Cardiac muscle cell (in vitro differentiated cells and primary cell): ENCODE results near the gene RALGPS1. TPM values are rescaled to one million over a fixed set of nuclear protein-coding genes. Genes with fewer than 3 reads are reported as not detected.

ENCODE experiments used
- DNase-seq, 2 donors: peaks; one replicate each; pipeline versions ENCODE4 v3.0.0 to v3.0.0-alpha.2; 2010 to 2017; ENCODE audit warnings: low read depth in 1 of 2, low spot score in 1 of 2
- H3K27ac ChIP-seq: fragments of 200-600 bp; sonication (generic); 2 replicates; pipeline ENCODE4 v1.5.1; 2016
- H3K27me3 ChIP-seq: fragments of 200-600 bp; sonication (generic); 2 replicates; pipeline ENCODE4 v1.6.0; 2016; ENCODE audit warnings: control low read depth
- H3K36me3 ChIP-seq: fragments of 200-600 bp; sonication (generic); 2 replicates; pipeline ENCODE4 v1.5.1; 2016; ENCODE audit warnings: control low read depth
- H3K4me1 ChIP-seq: fragments of 200-600 bp; sonication (generic); 2 replicates; pipeline ENCODE4 v1.8.1; 2017; ENCODE audit warnings: low read depth, mild to moderate bottlenecking, mixed run types
- H3K4me3 ChIP-seq: fragments of 200-600 bp; sonication (generic); 2 replicates; pipeline ENCODE4 v1.5.1; 2016; ENCODE audit warnings: mild to moderate bottlenecking
- H3K9me3 ChIP-seq: fragments of 200-600 bp; sonication (generic); 2 replicates; pipeline ENCODE4 v1.5.1; 2017; ENCODE audit warnings: low read depth, mild to moderate bottlenecking, control low read depth
- polyA plus RNA-seq: library from polyadenylated mRNA; unstranded; fragments of >200 nt; fragmentation: Nextera tagmentation; extraction: Ambion mirVana; gene quantifications from 2 replicates; pipeline ENCODE4 v1.2.1, GENCODE V29; 2016
- total RNA-seq: library from RNA; depleted of rRNA; stranded (reverse); fragments of >200 nt; gene quantifications from 2 replicates; pipeline ENCODE4 v1.2.3, GENCODE V29; 2016
- TF ChIP-seq, protein P1 (sequence below): IDR thresholded peaks from 2 replicates; pipeline ENCODE4 v1.5.1; 2012; ENCODE audit warnings: low read depth, mild to moderate bottlenecking, low read length

The RALGPS1 gene
- total and polyA plus RNA-seq, 2 experiments from 2014 or later: 14.1 to 16.1 TPM

DNA sequence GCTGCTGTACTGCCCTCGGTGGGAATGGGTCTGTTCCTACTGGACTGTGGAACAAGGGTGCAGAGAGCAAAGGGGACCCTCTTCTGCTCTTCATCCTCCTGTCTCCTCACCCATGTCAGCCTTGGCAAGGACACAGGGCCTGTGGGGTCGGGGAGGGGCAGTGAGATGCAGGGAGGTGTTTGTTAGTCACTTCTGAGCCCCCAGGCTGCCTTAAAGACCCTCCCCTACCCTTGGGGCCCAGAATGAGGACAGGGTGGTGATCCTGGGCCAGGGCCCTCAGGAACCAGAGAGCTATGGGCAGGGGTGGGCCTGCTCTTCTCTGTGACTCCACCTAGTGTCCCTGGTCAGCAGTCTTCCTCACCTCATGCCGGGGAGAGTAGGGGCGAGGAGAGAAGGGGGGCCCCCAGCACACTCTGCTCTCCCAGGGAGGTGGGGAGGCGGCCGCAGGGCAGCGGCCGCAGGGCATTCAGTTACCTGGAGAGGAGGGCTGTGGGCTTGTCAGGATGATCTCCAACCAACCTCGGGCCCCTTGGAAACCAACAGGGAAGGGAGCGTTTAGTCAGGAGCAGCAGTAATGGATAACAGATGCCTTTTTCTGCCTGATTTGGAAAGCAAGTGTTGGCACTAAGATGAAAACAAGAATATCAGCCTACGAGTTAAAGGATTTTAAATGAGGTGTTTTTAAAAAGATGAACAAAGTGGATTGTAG is 288.0 kb downstream of the RALGPS1 start:
- Histone ChIP-seq H3K4me1 (peaks cover 3% of the 10 kb centered on the region), H3K9me3 (no peaks in the 10 kb centered on the region), H3K4me3 (no peak overlapping the region), H3K36me3 (no peaks in the 10 kb centered on the region), H3K27me3 (no peaks in the 10 kb centered on the region), H3K27ac (no peak overlapping the region)
- TF ChIP-seq, protein P1, sequence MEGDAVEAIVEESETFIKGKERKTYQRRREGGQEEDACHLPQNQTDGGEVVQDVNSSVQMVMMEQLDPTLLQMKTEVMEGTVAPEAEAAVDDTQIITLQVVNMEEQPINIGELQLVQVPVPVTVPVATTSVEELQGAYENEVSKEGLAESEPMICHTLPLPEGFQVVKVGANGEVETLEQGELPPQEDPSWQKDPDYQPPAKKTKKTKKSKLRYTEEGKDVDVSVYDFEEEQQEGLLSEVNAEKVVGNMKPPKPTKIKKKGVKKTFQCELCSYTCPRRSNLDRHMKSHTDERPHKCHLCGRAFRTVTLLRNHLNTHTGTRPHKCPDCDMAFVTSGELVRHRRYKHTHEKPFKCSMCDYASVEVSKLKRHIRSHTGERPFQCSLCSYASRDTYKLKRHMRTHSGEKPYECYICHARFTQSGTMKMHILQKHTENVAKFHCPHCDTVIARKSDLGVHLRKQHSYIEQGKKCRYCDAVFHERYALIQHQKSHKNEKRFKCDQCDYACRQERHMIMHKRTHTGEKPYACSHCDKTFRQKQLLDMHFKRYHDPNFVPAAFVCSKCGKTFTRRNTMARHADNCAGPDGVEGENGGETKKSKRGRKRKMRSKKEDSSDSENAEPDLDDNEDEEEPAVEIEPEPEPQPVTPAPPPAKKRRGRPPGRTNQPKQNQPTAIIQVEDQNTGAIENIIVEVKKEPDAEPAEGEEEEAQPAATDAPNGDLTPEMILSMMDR: no peak
- DNase-seq: no peak

DNA sequence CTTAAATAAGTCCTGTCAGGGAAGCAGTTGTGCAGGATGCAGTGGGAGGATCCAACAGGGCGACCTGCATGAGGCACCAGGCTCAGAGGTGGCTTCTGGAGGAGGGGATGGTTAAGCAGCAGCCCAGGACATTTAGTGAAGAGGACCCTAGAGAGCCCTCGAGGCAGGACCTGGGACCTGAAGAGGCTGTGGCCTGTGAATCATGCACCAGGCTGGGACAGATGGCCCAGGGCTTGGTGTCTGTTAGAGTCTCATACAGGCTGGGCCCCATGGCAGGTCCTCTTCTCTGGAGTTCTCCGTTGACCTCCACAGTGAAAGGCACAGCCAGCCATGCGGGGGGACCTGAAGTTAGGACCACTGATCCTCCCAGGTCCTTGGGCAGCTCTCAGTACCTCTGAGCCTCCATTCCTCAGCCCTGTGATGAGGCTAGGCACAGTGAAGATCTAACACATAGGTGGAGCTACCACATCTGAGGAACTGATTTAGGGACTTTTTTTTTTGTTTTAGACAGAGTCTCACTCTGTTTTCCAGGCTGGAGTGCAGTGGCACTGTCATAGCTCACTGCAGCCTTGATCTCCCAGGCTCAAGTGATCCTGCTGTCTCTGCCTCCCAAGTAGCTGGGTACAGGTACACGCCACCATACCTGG is 289.2 kb downstream of the RALGPS1 start:
- H3K4me1 ChIP-seq: peaks cover 3% of the 10 kb centered on the region
- no peaks in the 10 kb centered on the region for H3K36me3 ChIP-seq
- no peaks in the 10 kb centered on the region for H3K27me3 ChIP-seq
- no peaks in the 10 kb centered on the region for H3K9me3 ChIP-seq
- H3K27ac ChIP-seq: no peak overlapping the region
- TF ChIP-seq, protein P1: no peak
- H3K4me3 ChIP-seq: no peak overlapping the region
- DNase-seq: no peak

- Histone ChIP-seq H3K4me1 (peaks cover 3% of the 10 kb centered on the region), H3K9me3 (no peaks in the 10 kb centered on the region), H3K27ac (no peak overlapping the region), H3K4me3 (no peak overlapping the region), H3K36me3 (no peaks in the 10 kb centered on the region), H3K27me3 (no peaks in the 10 kb centered on the region)
- TF ChIP-seq, protein P1: peak; percentile 28
- DNase-seq: peak in 1 of 2 donors; percentile 40
These were observed 290.3 kb downstream of the RALGPS1 start for GRCh38 chr9:127204771-127205470.

- no peak for DNase-seq
- Histone ChIP-seq H3K9me3 (no peaks in the 10 kb centered on the region), H3K27ac (no peak overlapping the region), H3K4me3 (no peak overlapping the region), H3K4me1 (peaks cover 3% of the 10 kb centered on the region), H3K27me3 (no peaks in the 10 kb centered on the region), H3K36me3 (no peaks in the 10 kb centered on the region)
- TF ChIP-seq, protein P1: no peak
These were observed 291.4 kb downstream of the RALGPS1 start for GRCh38 chr9:127205952-127206351.

- Histone ChIP-seq H3K9me3 (no peaks in the 10 kb centered on the region), H3K4me1 (peaks cover 3% of the 10 kb centered on the region), H3K27me3 (no peaks in the 10 kb centered on the region), H3K36me3 (no peaks in the 10 kb centered on the region), H3K4me3 (no peak overlapping the region), H3K27ac (no peak overlapping the region)
- DNase-seq: no peak
- TF ChIP-seq, protein P1: no peak
These were observed 292.1 kb downstream of the RALGPS1 start for GRCh38 chr9:127206666-127207065.
